22Rv1 (cell line): ENCODE results near the gene TMEM164.

Experiments
- H3K27ac ChIP-seq: fragments of 450-650 bp; 2 replicates; pipeline ENCODE4 v1.5.1; 2017
- CTCF ChIP-seq: fragments of 450-650 bp; IDR thresholded peaks from 2 replicates; pipeline ENCODE4 v1.5.1; 2017; ENCODE audit warnings: mild to moderate bottlenecking
- ZFX ChIP-seq: fragments of 450-650 bp; IDR thresholded peaks from 2 replicates; pipeline ENCODE4 v1.6.1; 2017; ENCODE audit warnings: antibody characterized with exemption, borderline replicate concordance

TMEM164 gene

GRCh38 chrX:110139172-110139571 is 136.3 kb downstream of the TMEM164 start:
- TF ChIP-seq ZFX (no peak), CTCF (no peak)
- H3K27ac ChIP-seq = no peak overlapping the region

- H3K27ac ChIP-seq = no peak overlapping the region
- no peak for TF ChIP-seq ZFX
- no peak for TF ChIP-seq CTCF
Measured at GRCh38 chrX:110142096-110142495, 139.2 kb downstream of the TMEM164 start.

GRCh38 chrX:110143454-110144210 is 140.7 kb downstream of the TMEM164 start:
- no peak overlapping the region for H3K27ac ChIP-seq
- TF ChIP-seq ZFX (no peak), CTCF (no peak)

- H3K27ac ChIP-seq = no peak overlapping the region
- TF ChIP-seq CTCF (no peak), ZFX (no peak)
Measured at GRCh38 chrX:110145311-110145710, 142.4 kb downstream of the TMEM164 start.

GRCh38 chrX:110145854-110146253 is 142.9 kb downstream of the TMEM164 start:
- TF ChIP-seq ZFX (no peak), CTCF (peak; percentile 38)
- H3K27ac ChIP-seq = no peak overlapping the region

- TF ChIP-seq ZFX = no peak
- peak; percentile 52 for TF ChIP-seq CTCF
- no peak overlapping the region for H3K27ac ChIP-seq
Measured at GRCh38 chrX:110146521-110146920, 143.6 kb downstream of the TMEM164 start.

GRCh38 chrX:110153244-110153643 is 150.3 kb downstream of the TMEM164 start:
- H3K27ac ChIP-seq = no peak overlapping the region
- TF ChIP-seq ZFX (no peak), CTCF (no peak)
